Cardiac fibroblast (primary cell): Measurements from ENCODE around the gene ZRSR2.

Experiments
- DNase-seq, 2 donors: peaks; one replicate each; pipeline versions ENCODE4 v3.0.0 to v3.0.0-alpha.2; 2010; ENCODE audit warnings: low read depth in 2 of 2
- H3K4me3 ChIP-seq, 2 donors: replicated peaks in 1 of 2; 1 replicate in 1 of 2; 2 replicates in 1 of 2; pipeline ENCODE4 v1.5.1; 2011; ENCODE audit warnings: low read depth in 2 of 2, low read length in 2 of 2, mild to moderate bottlenecking in 2 of 2, moderate library complexity in 1 of 2
- TF ChIP-seq, protein P1 (sequence below): IDR thresholded peaks from one replicate; pipeline ENCODE4 v1.5.1; 2011; ENCODE audit warnings: low read depth, mild to moderate bottlenecking, low read length, inconsistent platforms

Gene ZRSR2

GRCh38 chrX:15797707-15798106, 7.4 kb downstream of the ZRSR2 start:
- no peak overlapping the region for H3K4me3 ChIP-seq
- TF ChIP-seq, protein P1, sequence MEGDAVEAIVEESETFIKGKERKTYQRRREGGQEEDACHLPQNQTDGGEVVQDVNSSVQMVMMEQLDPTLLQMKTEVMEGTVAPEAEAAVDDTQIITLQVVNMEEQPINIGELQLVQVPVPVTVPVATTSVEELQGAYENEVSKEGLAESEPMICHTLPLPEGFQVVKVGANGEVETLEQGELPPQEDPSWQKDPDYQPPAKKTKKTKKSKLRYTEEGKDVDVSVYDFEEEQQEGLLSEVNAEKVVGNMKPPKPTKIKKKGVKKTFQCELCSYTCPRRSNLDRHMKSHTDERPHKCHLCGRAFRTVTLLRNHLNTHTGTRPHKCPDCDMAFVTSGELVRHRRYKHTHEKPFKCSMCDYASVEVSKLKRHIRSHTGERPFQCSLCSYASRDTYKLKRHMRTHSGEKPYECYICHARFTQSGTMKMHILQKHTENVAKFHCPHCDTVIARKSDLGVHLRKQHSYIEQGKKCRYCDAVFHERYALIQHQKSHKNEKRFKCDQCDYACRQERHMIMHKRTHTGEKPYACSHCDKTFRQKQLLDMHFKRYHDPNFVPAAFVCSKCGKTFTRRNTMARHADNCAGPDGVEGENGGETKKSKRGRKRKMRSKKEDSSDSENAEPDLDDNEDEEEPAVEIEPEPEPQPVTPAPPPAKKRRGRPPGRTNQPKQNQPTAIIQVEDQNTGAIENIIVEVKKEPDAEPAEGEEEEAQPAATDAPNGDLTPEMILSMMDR, result no peak
- DNase-seq, result no peak

DNA sequence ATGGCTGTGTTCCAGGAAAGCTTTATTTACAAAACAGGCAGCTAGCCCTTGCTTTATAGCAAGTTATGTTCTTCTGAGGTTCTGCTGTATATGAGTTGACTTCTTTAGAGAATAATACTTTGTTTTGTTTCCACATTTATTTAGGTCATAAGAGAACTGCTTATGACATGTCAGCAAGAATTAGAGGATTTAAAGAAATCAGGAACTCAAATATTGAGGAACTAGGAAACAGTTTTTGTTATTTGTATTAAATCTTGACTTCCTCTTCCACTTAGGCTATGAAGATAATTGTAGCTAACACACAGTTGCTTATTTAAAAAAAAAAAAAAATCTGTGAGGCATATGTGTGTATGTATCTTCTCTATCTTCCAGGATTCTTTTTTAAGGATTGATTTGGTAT, 14.3 kb downstream of the ZRSR2 start:
- DNase-seq, result no peak
- TF ChIP-seq, protein P1, result no peak
- no peak overlapping the region for H3K4me3 ChIP-seq

GRCh38 chrX:15808254-15808653, 18.0 kb downstream of the ZRSR2 start:
- DNase-seq, result no peak
- TF ChIP-seq, protein P1, result no peak
- no peak overlapping the region for H3K4me3 ChIP-seq

GRCh38 chrX:15812192-15812938, 22.1 kb downstream of the ZRSR2 start:
- DNase-seq, result no peak
- H3K4me3 ChIP-seq, result no peak overlapping the region
- TF ChIP-seq, protein P1, result no peak

DNA sequence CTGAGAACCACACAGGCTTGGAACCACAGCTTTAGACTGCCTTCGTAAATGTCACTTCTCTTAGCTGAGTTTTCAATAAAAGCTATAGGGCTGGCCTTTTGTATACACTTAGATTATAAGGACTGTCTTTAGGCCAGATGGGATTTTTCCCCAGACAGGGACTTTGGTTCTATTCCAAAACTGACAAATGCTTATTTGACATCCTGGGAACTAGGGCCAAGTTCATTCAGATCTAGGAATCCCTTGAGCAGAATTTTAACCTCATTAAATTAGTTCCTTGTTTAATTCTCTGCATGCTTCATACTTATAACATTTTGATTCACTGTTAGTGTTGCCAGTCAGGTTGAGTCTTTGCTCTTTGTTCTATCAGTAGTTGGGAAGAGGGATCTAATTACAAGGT, 23.1 kb downstream of the ZRSR2 start:
- no peak overlapping the region for H3K4me3 ChIP-seq
- TF ChIP-seq, protein P1, result no peak
- no peak for DNase-seq

DNA sequence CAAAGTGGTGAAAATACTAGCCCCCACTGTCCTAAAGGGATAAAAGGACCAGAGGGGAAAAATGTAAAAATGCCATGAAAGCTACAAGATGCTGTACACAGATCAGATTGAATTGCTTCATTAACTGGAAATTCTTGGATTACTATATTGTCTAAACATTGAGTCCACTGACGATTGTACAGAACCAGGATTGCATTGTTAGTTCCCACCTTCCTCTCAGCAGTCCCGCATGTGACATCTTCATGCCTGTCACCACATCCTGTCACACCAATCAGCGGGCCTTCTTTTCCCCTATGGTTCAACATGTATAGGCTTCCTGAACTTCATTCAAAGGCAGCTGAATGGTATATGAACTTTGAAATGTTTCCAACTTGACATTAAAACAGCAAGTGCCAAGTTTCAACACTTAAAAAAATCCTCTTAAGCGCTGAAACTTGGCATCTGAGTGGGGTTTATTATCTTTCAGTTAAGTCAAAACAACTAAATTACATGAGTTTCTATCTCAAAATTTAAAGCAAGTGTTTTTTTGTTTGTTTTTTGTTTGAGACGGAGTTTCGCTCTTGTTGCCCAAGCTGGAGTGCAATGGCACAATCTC, 24.6 kb downstream of the ZRSR2 start:
- H3K4me3 ChIP-seq, result no peak overlapping the region
- TF ChIP-seq, protein P1, result no peak
- DNase-seq, result no peak
